ENCODE measurements around the gene KLK12. TPM values are rescaled to one million over a fixed set of nuclear protein-coding genes. Genes with fewer than 3 reads are reported as not detected.

Gene KLK12
- total RNA-seq, 2 experiments from 2014 or later, result not detected

DNA sequence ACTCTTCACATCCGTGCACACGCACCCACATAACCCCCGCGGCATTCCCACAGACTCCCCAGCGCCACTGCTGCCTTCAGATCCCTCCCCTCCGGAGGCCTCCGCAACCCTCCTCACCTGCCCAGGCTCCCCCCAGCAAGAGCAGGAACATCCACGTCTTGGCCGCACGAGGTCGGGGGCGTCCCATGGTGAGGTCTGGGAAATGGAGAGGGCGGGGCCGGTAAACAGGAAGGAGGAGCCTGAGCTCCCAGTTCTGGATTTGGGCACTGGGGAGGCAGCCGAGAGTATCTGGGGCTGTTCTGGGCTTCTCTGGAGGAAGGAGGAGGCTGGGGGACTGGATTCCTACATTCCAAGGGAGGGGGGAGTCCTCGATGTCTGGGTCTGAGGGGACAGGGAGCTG, 33.8 kb downstream of the KLK12 start:
- H3K36me3 Mint-ChIP-seq (ENCODE audit: low read depth), result no peaks in the 10 kb centered on the region
- POLR2A ChIA-PET, result no interaction called here
- ATAC-seq (ENCODE audit: poor library complexity), result no peak

DNA sequence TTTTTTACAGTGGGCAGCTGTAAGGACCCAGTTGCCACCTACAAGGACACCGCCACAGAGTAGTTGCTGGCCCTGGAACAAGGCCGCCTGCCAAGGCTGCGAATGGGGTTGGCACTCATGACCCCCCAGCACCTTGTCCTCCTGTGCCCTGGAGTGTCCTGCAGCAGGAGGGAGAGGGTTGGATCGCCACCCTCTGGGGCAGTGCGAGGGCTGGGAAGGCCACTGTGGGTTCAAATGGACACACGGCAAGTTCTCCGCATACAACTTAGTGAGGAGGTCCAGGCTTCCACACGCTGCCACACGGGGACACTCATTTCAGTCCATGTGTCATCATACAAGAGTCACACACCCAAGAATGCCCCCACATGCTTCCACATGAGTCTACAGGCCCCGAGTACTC, 34.4 kb downstream of the KLK12 start:
- no peak overlapping the region for H3K27ac ChIP-seq (ENCODE audit: low read depth in 1 of 2, low read length in 2 of 2)

More for the DNA sequence above, 33.8 kb downstream of the KLK12 start:
- Histone ChIP-seq H3K36me3 (ENCODE audit: insufficient read depth, low read length) (no peaks in the 10 kb centered on the region), H3K4me3 (ENCODE audit: low read length) (no peak overlapping the region), H3K9me3 (ENCODE audit: control insufficient read depth in 1 of 2, insufficient read depth in 1 of 2, low read length in 2 of 2) (peaks cover 0 to 22% of the 10 kb centered on the region in 2 experiments), H3K27ac (ENCODE audit: low read depth in 1 of 2, low read length in 2 of 2) (no peak overlapping the region), H3K27me3 (ENCODE audit: control insufficient read depth in 1 of 2, insufficient read depth in 2 of 2, low read length in 2 of 2) (peaks cover 25 to 30% of the 10 kb centered on the region in 2 experiments), H3K4me1 (ENCODE audit: insufficient read depth, low read length) (no peaks in the 10 kb centered on the region)
- CTCF ChIA-PET, result no interaction called here
- H3K4me1 Mint-ChIP-seq (ENCODE audit: low read depth), result no peaks in the 10 kb centered on the region
- no peak overlapping the region for H3K27ac Mint-ChIP-seq
- TF ChIP-seq CTCF (IDR thresholded peaks at IDR 0.05), result no peak
- no peaks in the 10 kb centered on the region for H3K9me3 Mint-ChIP-seq
- intact Hi-C loops (cut with DNase I, micrococcal nuclease), result no loop called here
- H3K4me3 Mint-ChIP-seq, result no peak overlapping the region
- peaks cover 63% of the 10 kb centered on the region for H3K27me3 Mint-ChIP-seq
- no peak for DNase-seq

DNA sequence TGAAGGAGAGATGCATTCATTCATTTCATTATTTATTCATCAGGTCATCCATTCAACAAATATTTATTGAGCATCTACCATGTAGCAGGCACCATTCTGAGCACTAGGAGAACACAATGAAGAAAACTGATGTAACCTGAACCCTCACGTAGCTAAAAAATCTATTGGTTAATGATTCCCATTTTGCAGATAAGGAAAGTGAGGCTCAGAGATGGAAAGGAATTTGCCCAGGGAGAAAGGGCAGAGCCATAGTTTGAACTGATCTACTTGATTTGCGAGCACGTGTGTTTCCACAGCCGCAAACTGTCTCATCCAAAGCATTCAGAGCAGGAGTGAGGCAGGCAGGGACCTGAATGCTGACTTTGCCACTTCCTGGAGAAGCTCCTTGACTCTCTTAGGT, 36.1 kb downstream of the KLK12 start:
- no peak for TF ChIP-seq CTCF (IDR thresholded peaks at IDR 0.05)
- H3K27ac Mint-ChIP-seq, result no peak overlapping the region
- intact Hi-C loops (cut with DNase I, micrococcal nuclease), result no loop called here
- H3K4me1 Mint-ChIP-seq (ENCODE audit: low read depth), result no peaks in the 10 kb centered on the region
- Histone ChIP-seq H3K36me3 (ENCODE audit: insufficient read depth, low read length) (no peaks in the 10 kb centered on the region), H3K4me1 (ENCODE audit: insufficient read depth, low read length) (no peaks in the 10 kb centered on the region), H3K27ac (ENCODE audit: low read depth in 1 of 2, low read length in 2 of 2) (no peak overlapping the region), H3K27me3 (ENCODE audit: control insufficient read depth in 1 of 2, insufficient read depth in 2 of 2, low read length in 2 of 2) (peaks cover 25 to 30% of the 10 kb centered on the region in 2 experiments), H3K4me3 (ENCODE audit: low read length) (no peak overlapping the region), H3K9me3 (ENCODE audit: control insufficient read depth in 1 of 2, insufficient read depth in 1 of 2, low read length in 2 of 2) (peaks cover 0 to 22% of the 10 kb centered on the region in 2 experiments)
- ChIA-PET POLR2A (no interaction called here), CTCF (no interaction called here)
- DNase-seq (no peak), ATAC-seq (ENCODE audit: poor library complexity) (no peak)
- H3K27me3 Mint-ChIP-seq, result peaks cover 51% of the 10 kb centered on the region
- H3K36me3 Mint-ChIP-seq (ENCODE audit: low read depth), result no peaks in the 10 kb centered on the region
- no peak overlapping the region for H3K4me3 Mint-ChIP-seq
- no peaks in the 10 kb centered on the region for H3K9me3 Mint-ChIP-seq

More for the DNA sequence above, 34.4 kb downstream of the KLK12 start:
- intact Hi-C loops (cut with DNase I, micrococcal nuclease), result no loop called here
- CTCF ChIA-PET, result no interaction called here
- DNase-seq (no peak), ATAC-seq (ENCODE audit: poor library complexity) (no peak)
- H3K4me3 Mint-ChIP-seq, result no peak overlapping the region
- Histone ChIP-seq H3K4me1 (ENCODE audit: insufficient read depth, low read length) (no peaks in the 10 kb centered on the region), H3K9me3 (ENCODE audit: control insufficient read depth in 1 of 2, insufficient read depth in 1 of 2, low read length in 2 of 2) (peaks cover 0 to 22% of the 10 kb centered on the region in 2 experiments), H3K4me3 (ENCODE audit: low read length) (no peak overlapping the region), H3K27me3 (ENCODE audit: control insufficient read depth in 1 of 2, insufficient read depth in 2 of 2, low read length in 2 of 2) (peaks cover 25 to 30% of the 10 kb centered on the region in 2 experiments), H3K36me3 (ENCODE audit: insufficient read depth, low read length) (no peaks in the 10 kb centered on the region)
- TF ChIP-seq CTCF (IDR thresholded peaks at IDR 0.05), result no peak
- H3K27me3 Mint-ChIP-seq, result peaks cover 61% of the 10 kb centered on the region
- H3K36me3 Mint-ChIP-seq (ENCODE audit: low read depth), result no peaks in the 10 kb centered on the region
- POLR2A ChIA-PET, result no interaction called here
- H3K9me3 Mint-ChIP-seq, result no peaks in the 10 kb centered on the region
- H3K4me1 Mint-ChIP-seq (ENCODE audit: low read depth), result no peaks in the 10 kb centered on the region
- no peak overlapping the region for H3K27ac Mint-ChIP-seq
